ENCODE data around the gene TMEM53.
"Not testable (repeated sequence)": the region's sequence is repeated elsewhere in the genome, so short reads cannot be mapped to it uniquely, and the experiment has no call there.

Gene TMEM53

DNA sequence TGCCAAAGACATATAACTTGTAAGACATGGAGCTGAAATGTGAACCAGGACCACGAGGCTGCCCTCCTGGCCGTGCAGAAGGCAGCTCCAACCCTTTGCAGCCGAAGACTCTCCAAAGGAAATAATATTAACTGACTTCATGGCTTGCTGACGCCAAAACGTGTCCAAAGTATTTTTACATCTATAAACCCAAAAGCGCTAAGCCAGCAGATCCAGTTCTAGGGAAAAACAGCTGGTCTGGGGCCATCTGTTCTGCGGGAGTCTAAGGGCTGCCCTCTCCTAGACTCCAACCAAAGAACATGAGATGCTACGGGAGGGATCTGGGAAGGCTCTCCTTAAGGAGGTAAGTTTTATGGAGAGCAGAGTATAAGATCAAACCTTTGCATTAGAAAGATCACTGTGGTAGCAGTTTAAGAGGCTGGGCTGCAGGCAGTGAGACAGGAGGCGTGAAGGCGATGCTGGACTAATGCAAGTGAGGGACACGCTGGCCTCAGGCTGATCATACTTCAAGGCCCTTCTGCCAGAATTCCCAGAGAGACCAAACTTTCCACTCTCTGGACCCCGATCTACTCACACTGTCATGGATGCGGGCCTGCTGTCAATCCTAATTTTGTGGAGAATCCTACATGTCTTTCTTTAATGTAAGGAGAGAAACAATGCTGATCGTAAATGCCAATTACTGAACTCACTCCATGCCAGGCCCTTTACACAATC, 1.2 kb downstream of the TMEM53 start:
- no peak for DNase-seq (ENCODE audit: low read depth in 3 of 3)

DNA sequence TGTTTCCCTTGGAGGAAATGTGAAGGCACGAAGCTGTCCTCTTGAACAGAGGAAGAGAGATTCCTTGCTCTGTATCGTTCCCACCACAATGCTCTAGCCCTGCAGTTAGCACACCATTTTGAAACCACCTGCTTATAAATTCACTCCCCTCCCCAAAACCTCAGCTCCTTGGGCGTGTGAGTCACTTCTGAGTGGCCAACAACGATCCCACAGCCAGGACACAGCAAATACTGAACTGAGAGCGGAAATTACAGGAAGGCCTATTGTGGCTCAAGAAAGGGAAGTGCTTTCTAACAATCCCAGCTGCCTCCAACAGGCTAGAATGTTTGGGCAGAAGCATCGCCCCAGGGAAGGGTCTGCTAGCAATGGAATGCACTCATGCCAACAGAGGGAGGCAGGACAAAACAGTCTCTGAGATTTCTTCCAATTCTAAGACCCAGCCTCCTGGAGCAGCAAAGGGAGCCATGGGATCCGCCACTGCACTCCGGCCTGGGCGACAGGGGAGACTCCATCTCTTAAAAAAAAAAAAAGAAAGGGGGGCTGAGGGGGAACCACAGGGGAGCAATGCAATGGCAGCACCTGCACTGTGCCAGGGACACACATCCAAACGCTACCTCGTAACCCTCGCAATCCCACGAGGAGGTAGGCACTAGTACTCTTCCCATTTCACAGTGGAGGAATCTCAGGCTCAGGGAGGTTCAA, 1.9 kb downstream of the TMEM53 start:
- no peak for DNase-seq (ENCODE audit: low read depth in 3 of 3)

DNA sequence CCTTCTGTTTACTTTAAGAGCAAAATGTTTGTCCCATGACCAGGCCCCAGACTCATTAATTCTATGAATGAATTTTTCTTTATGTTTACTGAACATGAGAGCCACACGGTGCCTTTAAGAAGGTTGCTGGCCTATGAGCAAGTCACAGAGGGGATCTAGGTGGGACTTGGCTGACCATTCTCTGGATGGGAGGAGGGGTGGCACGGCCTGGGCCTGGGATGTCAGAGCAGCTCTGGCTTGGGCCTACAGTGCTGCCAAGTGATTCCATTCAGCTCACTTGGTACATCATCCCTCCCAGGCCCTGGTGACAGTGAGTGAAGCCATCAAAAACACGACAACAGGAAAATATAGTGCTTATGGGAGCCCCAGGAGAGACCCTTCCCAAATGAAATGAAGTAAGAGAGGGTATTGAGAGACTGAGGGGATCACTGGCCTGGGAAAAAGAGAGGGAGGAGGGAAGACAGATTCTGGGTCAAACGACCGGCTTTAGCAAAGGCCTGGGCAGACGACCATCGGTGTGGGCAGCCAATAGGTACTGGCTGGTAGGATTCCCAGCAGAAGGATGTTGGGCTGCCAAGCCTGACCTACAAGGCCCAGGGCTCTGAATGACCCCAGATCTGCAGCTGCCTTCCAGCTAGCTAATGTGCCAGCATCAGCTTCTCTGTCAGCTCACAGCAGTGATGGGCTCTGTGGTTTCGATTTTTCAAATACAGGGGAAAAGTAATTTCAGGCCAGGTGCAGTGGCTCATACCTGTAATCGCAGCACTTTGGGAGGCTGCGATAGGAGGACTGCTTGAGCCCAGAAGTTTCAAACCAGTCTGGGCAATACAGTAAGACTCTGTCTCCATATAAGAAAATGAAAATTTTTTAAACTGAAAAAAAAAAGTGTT, 3.3 kb downstream of the TMEM53 start:
- DNase-seq (ENCODE audit: low read depth in 3 of 3): no peak

DNA sequence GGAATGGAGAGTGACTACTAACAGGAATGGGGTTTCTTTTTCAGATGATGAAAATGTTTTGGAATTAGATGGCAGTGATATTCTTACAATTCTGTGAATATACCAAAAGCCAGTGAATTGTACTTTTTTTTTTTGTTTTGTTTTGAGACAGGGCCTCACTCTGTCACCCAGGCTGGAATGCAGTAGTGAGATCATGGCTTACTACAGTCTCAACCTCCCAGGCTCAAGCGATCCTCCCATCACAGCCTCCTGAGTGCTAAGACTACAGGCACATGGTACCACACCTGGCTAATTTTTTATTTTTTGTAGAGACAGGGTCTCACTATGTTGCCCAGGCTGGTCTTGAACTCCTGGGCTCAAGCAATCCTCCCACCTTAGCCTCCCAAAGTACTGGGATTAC, 7.6 kb downstream of the TMEM53 start:
- DNase-seq (ENCODE audit: low read depth in 3 of 3): not testable (repeated sequence)

DNA sequence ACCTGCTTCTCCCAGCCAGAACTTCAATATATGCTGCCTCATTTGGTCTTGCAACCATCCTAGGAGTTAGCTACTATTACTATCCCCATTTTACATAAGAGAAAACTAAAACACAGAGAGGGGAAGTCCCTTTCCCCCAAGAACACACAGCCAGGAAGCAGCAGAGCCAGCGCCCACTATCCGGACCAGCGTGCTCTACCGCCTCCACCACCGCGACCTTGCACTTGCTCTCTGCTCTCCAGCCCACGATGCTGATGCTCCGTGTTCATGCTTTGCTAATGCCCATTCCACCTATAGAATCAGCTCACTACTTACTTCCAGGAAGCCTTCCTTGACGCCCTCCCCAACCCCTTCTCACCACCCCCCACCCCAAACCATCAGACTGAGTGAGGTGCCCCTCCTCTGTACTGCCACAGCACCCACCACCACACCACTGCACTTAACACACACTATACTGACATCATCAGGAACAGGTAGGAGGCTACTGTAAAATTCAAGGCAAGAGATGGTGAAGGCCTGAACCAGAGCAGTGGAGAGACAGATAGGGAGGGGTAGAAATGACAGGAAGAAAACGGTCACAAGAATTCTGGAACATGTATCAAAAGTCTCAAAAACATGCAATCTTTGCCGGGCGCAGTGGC, 9.4 kb downstream of the TMEM53 start:
- DNase-seq (ENCODE audit: low read depth in 3 of 3): peak in 2 of 3 experiments; percentile 18 to 46

DNA sequence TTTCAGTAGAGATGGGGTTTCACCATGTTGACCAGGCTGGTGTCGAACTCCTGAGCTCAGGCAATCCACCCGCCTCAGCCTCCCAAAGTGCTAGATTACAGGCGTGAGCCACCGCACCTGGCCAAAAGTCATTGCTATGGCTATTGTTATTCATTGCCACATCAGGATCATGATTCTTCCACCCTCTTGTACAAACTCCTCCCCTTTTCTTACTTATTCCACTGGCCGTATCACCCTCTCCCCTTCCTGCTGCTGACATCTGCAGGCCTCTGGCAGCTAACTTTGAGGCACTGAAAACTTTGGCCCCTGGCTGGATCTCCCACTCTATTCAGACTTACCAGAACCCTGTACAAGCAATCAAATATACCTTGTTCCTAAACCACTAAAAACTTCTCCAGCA, 10.9 kb downstream of the TMEM53 start:
- DNase-seq (ENCODE audit: low read depth in 3 of 3): no peak

DNA sequence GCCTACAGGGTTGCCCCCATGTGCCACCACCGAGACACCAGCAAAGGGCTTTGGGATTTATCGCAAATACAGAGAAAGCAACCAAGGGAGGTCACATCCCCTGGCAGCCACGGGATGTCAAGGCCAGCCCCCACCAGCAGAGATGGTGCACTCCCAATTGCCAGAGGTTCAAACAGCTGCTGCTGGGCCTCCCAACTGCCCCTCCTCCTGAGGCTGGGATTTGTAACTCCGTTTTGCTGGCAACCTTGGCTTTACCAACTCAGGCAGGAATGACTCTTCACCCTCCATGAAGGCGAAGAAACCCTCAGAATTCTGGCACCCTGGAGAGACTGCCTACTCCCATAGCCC, 11.6 kb downstream of the TMEM53 start:
- no peak for DNase-seq (ENCODE audit: low read depth in 3 of 3)

DNA sequence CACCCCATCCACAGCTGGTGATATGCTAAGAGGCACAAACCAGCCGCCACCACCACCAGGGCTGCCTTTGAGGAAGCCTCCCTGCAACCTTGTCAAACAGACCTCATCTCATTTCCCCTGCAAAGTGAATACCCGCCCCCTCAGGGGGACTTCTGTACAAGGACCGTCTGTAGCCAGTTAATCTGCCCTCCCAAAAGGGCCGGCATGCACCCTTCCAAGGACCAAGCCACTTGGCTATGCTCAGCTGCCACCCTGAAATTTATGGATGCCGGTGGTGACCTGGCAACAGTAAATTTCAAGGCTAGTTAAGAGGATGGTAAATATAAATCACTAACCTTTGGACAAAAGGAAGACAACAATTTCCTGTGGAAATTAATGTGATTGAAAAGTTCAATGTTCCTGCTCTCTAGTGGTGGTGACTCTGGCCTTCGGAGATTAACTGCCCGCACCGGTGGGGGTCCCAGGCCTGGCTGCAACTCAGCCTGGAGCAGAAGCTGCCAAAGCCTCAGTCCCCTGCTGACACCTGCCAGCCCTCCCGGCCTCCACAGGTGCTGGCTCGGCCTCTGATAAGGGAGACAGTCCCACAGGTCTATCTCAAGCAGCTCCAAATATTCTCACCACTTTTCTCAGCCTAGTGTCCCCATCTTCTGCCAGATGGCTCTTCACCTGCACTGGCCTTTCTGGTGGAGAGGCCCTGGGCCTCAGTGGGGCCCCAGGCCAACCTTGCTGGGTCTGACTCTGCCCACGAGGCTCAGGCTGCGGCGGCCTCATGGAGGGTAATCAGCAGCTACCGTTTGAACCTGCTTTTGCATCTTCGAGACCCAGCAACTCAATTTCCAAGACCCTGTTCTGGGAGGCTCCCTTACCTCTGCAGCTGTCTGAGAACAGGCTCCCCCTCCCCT, 12.2 kb downstream of the TMEM53 start:
- no peak for DNase-seq (ENCODE audit: low read depth in 3 of 3)

DNA sequence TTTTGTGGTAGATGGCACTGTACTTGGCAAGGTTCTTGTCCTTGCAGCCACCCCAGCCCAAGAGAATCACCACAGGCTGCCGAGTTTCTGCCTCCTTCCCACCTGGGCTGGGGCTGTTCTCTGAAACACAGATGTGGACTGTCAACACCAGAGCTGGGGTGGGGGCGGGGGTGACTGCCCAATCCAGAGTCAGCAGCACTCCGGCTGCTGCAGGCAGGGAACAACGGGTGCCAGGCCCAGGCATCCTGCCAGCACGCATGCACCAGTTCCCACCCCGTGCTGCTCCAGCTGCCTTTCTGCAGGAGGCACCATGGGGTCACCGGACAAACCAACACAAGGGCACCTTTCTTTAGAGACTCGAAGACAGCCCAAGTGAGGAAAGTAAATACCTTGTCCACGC, 14.1 kb downstream of the TMEM53 start:
- no peak for DNase-seq (ENCODE audit: low read depth in 3 of 3)

DNA sequence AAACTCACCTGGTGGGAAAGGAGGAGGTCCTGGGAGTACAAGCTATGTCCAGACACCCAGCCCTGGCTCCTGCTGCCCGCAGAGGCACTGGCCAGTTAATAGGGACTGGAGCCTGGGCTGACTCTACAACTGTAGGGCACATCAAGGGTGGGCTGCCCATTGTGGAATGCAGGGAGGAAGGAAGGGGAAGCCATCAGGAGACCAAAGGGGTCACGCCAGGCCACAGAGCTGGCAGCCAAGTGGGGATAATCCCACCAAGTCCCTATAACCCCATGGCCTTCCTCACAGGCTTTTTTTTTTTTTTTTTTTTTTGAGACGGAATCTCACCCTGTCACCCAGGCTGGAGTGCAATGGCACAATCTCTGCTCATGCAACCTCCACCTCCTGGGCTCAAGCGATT, 14.7 kb downstream of the TMEM53 start:
- DNase-seq (ENCODE audit: low read depth in 3 of 3): no peak

DNA sequence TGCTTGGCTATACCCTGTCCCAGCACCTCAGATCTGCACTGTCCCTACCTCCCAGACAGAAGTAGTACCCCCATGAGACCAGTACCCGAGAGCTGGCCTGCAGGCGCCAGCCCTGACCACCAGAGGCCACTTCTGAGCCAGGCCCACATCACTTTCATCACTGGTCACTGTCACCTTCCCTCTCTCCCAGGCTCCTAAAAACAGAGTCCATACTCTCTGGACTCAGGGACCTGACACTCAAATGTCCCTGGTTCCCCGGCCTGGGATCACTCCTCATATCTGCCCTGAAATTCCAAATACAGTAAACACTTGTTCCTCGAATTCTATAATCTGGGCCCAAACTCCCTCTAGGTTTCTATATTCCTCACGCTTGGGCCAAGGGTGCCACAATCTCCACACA, 18.7 kb downstream of the TMEM53 start:
- no peak for DNase-seq (ENCODE audit: low read depth in 3 of 3)

DNA sequence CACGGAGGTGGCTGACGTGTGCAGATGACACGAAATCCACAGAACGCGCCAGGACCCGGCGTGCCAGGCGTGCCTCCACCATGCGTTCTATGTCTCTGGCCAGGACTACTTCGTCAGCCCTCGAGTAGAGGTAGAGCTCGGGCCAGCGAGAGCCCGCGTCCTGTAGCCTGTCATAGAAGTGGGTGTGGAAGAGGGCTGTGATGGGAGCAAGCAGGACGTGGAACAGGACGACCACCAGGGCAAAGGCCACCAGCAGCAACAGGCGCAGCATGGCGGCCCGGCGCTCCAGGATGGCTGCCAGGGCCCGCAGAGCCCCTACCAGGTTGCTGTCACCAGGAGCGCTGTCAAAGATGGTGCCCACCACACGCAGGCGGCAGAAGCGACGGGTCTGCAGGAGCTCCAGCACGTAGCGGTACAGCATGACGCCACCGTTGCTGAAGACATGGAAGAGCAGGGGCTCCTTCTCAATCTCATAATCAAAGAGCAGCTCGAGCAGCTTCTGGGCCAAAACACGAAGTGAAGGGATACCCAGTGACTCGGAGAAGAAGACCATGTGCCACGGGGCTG, 19.6 kb downstream of the TMEM53 start:
- DNase-seq (ENCODE audit: low read depth in 3 of 3): no peak

DNA sequence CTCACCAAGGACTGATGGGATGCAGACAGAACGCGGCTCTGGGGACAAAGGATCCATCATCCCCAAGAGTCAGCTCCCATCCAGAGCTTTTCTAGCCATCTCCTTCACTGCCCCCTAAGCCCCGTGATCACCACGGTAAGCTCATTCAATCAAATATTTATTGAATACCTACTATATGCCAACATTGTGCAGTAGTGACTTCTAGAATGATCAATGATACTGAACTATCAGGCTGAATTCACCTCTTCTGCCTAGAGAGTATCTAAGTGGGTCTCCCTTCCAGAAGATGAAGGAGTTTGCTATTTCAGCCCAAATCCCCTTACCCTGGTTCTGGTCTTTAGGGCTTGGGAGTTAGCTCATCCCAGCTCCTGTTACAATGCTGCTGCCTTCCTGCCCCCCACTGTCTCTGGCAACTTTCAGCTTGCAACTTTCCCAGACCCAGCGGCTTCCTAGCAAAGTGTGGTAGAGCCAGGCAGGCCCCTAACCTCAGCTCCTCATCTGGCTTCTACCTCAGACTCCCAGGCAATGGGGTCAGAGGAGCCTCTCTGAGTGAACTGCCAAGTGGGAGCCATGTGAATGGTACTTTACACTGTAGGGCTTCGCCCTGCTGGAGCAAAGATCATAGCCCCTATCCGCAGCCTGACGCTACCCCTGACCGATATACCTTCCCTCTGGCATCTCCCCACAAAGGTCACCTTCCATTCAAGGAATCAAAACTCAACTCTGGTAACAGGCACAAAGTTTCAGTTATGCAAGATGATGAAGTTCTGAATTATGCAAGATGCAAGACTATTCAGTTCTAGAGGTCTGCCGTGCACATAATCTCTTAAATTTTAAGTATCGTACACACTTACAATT, 20.9 kb downstream of the TMEM53 start:
- no peak for DNase-seq (ENCODE audit: low read depth in 3 of 3)

DNA sequence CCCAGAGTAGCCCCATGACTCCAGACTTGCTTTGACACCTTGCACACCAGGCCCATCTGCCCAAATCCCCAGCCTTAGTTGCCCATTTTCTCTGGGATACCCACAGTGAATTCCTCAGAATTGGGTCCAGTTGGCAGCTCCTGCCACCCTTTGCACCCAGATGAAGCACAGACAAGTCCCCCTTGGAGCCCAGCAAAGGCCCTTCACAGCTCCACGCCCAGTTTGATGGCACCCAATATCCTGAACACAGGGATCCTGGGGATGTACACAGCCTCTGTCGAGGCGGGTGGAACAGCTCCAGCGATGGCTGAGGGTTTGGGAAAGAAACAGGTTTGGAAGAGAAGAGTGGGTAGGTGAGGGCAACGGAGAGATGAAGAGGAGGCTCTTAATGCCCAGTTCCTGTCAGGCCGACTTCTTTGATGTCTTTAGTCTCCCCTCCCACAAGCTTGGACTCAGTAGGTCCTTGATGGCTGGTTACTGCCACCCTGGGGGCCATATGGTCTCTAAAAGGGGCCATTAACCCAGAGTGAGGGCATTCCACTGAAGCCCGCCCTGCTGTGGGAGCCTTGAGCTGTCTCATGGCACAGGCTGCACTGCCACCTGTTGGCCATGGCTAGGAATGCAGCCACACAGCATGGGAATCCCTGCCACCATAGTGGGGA, 21.7 kb downstream of the TMEM53 start:
- peak; percentile 56 to 76 (median 64) for DNase-seq (ENCODE audit: low read depth in 3 of 3)

DNA sequence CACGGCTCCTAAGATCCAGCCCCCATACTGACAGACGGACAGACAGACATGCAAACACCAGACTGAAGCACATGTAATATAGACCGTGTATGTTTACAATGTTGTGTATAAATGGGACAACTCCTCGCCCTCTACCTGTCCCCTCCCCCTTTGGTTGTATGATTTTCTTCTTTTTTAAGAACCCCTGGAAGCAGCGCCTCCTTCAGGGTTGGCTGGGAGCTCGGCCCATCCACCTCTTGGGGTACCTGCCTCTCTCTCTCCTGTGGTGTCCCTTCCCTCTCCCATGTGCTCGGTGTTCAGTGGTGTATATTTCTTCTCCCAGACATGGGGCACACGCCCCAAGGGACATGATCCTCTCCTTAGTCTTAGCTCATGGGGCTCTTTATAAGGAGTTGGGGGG, 23.2 kb downstream of the TMEM53 start:
- no peak for DNase-seq (ENCODE audit: low read depth in 3 of 3)

DNA sequence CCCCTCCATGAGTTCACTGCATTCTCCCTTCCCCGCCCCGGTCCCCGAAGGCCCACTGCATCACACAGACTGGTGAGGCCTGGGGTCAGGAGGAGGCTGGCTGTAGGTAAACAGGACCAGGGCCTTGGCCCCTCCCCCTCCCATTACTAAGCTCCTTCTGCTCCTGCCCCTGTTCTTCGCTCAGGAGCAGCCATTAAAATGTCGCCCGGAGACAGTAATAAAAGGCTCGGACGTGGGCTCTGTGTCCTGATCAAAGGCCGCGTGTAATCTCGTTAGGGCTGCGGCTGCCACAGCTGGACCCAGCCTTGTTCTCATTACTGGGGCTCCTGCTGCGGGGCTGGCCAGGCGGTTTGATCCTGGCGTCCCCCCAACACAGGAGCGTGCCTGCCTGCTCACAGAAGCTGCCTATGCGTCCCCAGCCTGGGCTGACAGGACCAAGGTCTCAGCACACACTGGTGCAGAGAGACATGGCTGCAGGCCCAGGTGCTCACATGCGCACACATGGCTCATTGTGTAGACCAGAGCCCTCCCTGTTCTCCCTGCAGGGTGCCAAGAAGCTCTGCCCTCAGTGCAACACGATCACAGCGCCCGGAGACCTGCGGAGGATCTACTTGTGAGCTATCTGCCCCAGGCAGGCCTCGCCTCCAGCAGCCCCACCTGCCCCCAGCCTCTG, 24.0 kb downstream of the TMEM53 start:
- no peak for DNase-seq (ENCODE audit: low read depth in 3 of 3)

DNA sequence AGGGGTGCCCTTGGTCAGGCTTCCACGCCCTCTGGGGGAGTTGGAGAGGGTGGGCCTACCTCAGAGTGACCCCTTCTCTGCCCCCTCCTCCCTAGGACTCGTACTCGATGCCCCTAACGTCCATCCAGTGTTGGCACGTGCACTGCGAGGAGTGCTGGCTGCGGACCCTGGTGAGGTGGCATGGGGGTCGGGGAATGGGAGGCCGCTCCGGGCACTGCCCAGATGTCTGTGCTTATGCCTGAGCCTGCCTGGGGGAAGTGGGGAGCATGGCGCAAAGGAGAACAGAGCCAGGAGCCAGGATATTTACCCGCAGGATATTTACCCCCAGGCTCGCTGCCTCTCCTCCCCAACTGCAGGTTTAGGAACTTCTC, 24.5 kb downstream of the TMEM53 start:
- DNase-seq (ENCODE audit: low read depth in 3 of 3): no peak

DNA sequence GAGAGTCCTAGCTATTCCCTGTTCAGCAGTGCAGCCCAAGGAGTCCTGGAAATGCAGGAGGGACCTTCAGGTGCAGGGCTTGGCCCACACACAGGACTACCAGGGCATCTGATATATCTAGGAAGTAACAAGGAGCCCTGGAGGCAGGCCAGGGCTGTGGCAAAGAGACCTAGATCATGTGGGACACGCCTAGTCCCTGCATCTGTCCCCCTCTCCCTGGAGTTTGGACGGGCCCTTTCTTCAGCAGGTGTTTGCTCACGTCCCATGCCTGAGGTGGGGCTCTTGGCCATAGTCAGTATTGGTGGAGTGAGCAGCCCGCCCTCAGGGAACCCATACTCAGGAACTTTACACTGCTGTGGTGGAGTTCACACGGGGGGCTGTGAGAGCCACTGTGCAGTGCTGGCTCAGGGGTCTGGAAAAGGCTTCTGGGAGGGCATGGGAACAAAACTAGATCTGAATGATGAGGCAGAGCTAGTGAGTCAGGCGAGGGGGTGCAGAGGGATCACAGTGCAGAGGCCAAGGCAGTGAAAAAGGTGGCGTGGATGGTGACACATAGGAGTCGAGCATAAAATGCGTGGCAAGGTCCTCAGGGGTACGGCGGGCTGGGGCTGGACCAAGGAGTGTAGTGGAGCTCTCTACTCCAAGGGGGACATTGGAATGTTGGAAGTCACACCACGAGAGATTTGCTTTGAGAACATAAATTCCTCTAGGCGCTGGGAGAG, 25.6 kb downstream of the TMEM53 start:
- no peak for DNase-seq (ENCODE audit: low read depth in 3 of 3)

Data from stimulated activated CD4-positive, alpha-beta T cell treated with anti-CD3 and anti-CD28 coated beads, TNF-alpha, amount 100 ng/mL, for 24 hours (primary cell).